ENCODE measurements around the gene FAM111B.

DNA sequence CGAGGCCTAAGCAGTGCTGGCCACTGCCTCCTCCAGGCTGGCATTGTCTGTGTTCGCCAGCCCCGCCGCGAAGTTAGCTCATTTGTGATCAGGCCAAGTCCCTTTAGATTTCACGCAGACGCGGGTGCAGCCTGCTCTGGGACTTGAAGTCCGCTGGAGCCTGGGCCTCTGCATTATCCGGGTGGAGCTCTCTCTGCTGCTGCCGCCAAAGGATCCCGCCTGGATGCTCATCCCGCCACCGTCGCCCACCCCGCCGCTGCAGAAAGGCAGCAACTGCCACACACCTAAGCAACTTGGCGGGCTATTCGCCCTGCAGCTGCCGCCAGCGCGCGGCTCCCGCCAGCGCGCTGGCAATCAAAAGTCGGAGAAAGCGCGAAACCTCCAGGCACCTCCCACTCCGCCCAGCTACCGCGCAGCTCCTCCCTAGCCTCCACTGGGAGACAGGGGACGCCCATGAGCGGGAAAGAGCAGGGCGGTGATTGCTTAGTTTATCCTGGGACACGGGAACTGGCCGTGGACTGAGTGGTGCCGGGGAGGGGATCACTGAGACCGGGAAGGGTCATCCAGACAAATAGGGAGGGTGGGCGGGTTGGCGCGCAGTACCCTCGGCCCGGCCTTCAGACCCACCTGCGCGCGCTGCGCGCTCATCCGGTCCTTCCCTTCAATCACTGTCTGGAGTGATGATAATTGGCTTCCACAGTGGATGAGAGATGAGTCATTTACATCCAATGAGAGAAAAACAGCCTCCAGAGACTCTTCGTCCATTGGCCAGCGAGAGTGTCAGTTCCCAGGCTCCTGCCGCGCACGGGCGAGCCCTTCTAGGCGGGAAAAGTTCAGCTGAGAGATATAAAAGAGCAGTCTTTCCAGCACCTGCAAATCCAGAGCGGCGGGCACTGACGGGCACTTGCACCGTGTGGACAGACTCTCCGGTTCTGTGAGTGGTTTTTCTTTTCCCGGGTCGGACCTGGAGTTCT is at the start of gene FAM111B:
- TF ChIP-seq, protein P1, sequence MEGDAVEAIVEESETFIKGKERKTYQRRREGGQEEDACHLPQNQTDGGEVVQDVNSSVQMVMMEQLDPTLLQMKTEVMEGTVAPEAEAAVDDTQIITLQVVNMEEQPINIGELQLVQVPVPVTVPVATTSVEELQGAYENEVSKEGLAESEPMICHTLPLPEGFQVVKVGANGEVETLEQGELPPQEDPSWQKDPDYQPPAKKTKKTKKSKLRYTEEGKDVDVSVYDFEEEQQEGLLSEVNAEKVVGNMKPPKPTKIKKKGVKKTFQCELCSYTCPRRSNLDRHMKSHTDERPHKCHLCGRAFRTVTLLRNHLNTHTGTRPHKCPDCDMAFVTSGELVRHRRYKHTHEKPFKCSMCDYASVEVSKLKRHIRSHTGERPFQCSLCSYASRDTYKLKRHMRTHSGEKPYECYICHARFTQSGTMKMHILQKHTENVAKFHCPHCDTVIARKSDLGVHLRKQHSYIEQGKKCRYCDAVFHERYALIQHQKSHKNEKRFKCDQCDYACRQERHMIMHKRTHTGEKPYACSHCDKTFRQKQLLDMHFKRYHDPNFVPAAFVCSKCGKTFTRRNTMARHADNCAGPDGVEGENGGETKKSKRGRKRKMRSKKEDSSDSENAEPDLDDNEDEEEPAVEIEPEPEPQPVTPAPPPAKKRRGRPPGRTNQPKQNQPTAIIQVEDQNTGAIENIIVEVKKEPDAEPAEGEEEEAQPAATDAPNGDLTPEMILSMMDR (IDR thresholded peaks at IDR 0.05), result no peak
- peak in 1 of 4 donors; percentile 5 for TF ChIP-seq POLR2AphosphoS5 (IDR thresholded peaks at IDR 0.05)
- no peak for TF ChIP-seq EP300 (IDR thresholded peaks at IDR 0.05)

Data from sigmoid colon (tissue), 4 donors.